ENCODE results near the gene MYO1H. TPM values are rescaled to one million over a fixed set of nuclear protein-coding genes. Genes with fewer than 3 reads are reported as not detected.

MYO1H gene
- total RNA-seq, 1 experiment from 2014 or later, result not detected

DNA sequence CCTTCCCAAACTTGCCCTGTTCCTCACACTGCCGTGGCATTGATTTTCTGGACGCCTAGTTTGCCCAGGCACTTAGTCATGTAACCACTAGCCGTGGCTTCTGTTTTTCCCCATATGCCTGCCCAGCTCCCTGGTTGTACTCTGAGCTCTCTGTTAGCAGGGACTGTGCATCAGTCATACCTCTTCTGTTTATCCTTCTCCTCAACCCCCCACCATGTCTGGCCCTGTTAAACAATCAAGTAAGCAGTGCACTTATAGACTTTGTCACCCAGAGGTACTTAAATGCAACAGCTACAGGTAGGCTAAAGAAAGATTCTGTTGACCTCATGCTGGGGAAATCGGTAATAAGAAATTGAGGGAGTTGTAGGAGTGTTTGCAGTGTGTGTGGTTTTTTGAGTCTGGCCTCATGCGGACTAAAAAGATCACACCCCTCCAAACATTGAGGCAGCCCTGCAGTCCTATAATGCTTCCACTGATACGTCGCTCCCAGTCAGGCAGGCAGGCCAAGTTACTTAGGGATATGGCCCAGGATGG is 146.7 kb downstream of the MYO1H start:
- peaks cover 73% of the 10 kb centered on the region for H3K36me3 ChIP-seq
- H3K4me3 ChIP-seq, result no peak overlapping the region
- peak; percentile 76 to 93 for DNase-seq (ENCODE audit: low read depth in 1 of 2, low spot score in 2 of 2)
- no peaks in the 10 kb centered on the region for H3K4me1 ChIP-seq (replicated peaks)
- H3K27ac ChIP-seq, result no peak overlapping the region
- H3K9me3 ChIP-seq (replicated peaks), result peaks cover 4% of the 10 kb centered on the region
- H3K27me3 ChIP-seq (replicated peaks), result no peaks in the 10 kb centered on the region

DNA sequence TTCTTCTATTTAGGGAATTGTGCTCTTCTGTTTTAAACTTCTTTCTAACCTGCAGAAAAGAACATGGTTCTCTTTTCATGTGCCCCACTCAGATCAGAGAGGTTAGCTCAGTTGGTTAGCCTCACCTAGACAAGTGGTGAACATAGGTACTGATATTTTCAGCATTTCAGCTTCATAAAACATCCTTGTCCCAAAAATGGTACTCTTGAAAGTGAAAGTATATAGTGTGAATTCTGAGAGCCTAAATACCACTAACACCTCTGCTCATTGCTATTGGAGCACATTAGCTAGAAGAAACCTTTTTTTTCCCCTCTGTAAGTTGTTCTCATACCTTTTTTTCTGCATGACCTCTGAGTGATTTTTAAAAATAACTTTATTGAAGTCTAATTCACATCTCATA is 147.3 kb downstream of the MYO1H start:
- Histone ChIP-seq H3K4me3 (no peak overlapping the region), H3K27ac (no peak overlapping the region), H3K27me3 (replicated peaks) (no peaks in the 10 kb centered on the region), H3K4me1 (replicated peaks) (no peaks in the 10 kb centered on the region), H3K36me3 (peaks cover 67% of the 10 kb centered on the region), H3K9me3 (replicated peaks) (peaks cover 4% of the 10 kb centered on the region)
- DNase-seq (ENCODE audit: low read depth in 1 of 2, low spot score in 2 of 2), result no peak

DNA sequence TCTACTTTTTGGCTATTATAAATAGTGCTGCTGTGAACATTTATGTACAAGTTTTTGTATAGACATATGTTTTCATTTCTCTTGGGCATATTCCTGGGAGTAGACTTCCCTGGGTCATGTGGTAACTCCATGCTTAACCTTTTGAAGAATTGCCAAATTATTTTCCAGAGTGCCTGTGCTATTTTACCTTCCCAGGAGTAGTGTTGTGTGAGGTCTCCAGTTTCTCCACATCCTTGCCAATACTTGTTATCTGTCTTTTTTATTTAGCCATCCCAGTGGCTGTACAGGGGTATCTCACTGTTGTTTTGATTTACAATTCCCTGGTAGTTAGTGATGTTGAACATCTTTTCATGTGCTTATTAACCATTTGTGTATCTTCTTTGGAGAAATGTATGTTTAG is 148.6 kb downstream of the MYO1H start:
- no peak overlapping the region for H3K27ac ChIP-seq
- H3K27me3 ChIP-seq (replicated peaks), result no peaks in the 10 kb centered on the region
- peaks cover 54% of the 10 kb centered on the region for H3K36me3 ChIP-seq
- peak; percentile 69 to 76 for DNase-seq (ENCODE audit: low read depth in 1 of 2, low spot score in 2 of 2)
- H3K4me1 ChIP-seq (replicated peaks), result no peaks in the 10 kb centered on the region
- H3K4me3 ChIP-seq, result no peak overlapping the region
- peaks cover 4% of the 10 kb centered on the region for H3K9me3 ChIP-seq (replicated peaks)

DNA sequence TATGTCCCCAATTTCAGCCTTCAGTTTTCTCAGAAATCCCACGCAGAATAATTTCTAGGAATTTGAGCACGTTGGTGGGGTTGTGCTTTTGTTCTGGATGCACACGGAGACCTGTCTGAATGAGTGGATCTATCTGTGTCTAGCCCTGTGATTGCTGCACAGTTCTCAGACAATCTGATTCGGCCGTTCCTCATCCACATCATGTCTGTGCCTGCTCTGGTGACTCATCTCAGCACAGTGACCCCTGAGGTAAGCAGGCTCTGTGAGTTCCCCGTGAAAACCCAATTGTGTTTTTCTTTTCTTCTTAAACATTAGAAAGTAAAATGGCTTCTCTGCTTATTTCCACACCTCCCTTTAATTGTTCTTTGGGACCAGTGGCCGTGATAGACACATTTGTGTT is 150.0 kb downstream of the MYO1H start:
- Histone ChIP-seq H3K27ac (no peak overlapping the region), H3K36me3 (peaks cover 49% of the 10 kb centered on the region), H3K9me3 (replicated peaks) (peaks cover 4% of the 10 kb centered on the region), H3K27me3 (replicated peaks) (no peaks in the 10 kb centered on the region), H3K4me3 (no peak overlapping the region), H3K4me1 (replicated peaks) (no peaks in the 10 kb centered on the region)
- DNase-seq (ENCODE audit: low read depth in 1 of 2, low spot score in 2 of 2), result no peak

Other genes with a start within 250 kb of the MYO1H start
- 1.2 and 2.9 TPM in 2 replicates for gene ACACB, start 231.3 kb upstream of the MYO1H start, total RNA-seq (2014; rRNA removed; shearing (Covaris generic))
- gene FOXN4, start 38.6 kb upstream of the MYO1H start, total RNA-seq (2014; rRNA removed; shearing (Covaris generic)), result not detected in 2 replicates
- 25.2 and 33.0 TPM in 2 replicates for gene KCTD10, start 129.4 kb downstream of the MYO1H start, total RNA-seq (2014; rRNA removed; shearing (Covaris generic))
- gene UBE3B, start 129.7 kb downstream of the MYO1H start, total RNA-seq (2014; rRNA removed; shearing (Covaris generic)), result 3,976 and 4,080 TPM in 2 replicates
- 17.8 and 33.3 TPM in 2 replicates for gene MMAB, start 225.6 kb downstream of the MYO1H start, total RNA-seq (2014; rRNA removed; shearing (Covaris generic))
- gene MVK, start 225.9 kb downstream of the MYO1H start, total RNA-seq (2014; rRNA removed; shearing (Covaris generic)), result 16.7 and 18.1 TPM in 2 replicates

All from SJSA1 (cell line).